GM19023 (cell line): Measurements from ENCODE around the gene GANC.

Experiments
- ATAC-seq: cut with Tn5 transposase; IDR thresholded peaks from one replicate; pipeline ENCODE4 v1.9.1; 2021; ENCODE audit warnings: mild to moderate bottlenecking, moderate library complexity; ENCODE audit not compliant: unreplicated experiment

GANC gene

DNA sequence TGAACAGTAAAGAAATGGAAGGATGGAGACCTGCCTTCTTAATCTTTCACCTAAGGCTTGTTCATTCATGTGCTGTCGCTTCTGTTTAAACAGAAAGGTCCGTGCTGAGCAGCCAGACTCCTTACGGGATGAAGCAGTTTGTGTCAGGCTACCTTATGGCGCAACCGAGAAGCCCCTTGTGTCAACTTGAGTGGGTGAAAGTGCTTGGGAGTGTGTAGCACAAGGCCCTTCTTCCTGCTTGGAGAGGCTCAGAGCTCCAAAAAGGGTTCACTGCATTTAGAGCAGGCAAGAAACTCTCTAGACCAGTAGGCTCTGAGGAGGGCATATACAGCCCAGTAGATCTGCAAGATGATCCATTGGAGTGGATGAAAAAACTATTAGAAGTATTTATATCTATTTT lies 102.3 kb downstream of the GANC start:
- no peak for ATAC-seq

DNA sequence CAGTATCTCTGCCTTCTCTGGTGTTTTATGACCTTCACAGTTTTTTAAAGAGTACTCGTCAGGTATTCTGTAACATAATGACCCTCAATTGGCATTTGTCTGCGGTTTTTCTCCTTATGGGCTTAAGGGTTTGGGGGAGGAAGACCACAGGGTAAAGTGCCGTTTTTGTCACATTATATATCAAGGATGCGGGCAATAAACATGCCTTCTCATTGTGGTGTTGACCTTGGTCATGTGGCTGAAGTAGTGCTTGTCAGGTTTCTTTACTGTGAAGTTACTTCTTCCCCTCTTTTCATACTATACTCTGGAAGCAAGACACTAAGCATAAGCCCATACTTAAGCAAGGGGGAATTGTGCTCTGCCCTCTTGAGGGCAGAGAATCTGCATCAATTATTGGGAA lies 102.9 kb downstream of the GANC start:
- ATAC-seq = no peak

- no peak for ATAC-seq
Observed at GRCh38 chr15:42378011-42378410, 105.0 kb downstream of the GANC start.

DNA sequence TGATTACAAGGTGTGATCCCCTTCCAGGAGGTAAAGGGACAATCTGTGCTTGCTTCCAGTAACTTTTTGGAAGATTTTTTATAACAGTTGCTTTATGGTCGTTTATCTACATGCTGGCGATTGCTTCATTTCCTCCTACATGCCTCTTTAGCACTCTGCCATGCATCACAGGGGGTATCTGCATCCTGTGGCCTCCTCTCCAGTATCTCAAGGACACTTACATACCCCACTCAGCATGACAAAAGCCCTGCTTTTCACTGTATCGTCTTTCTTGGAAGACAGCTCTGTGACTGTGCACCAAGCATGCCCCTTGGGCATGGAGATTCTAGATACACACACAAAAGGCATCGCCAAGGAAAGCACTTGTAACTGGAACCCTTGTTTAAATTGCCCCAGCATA lies 111.6 kb downstream of the GANC start:
- no peak for ATAC-seq

GRCh38 chr15:42385206-42385979 lies 112.4 kb downstream of the GANC start:
- no peak for ATAC-seq

GRCh38 chr15:42385980-42386700 lies 113.1 kb downstream of the GANC start:
- ATAC-seq = no peak

DNA sequence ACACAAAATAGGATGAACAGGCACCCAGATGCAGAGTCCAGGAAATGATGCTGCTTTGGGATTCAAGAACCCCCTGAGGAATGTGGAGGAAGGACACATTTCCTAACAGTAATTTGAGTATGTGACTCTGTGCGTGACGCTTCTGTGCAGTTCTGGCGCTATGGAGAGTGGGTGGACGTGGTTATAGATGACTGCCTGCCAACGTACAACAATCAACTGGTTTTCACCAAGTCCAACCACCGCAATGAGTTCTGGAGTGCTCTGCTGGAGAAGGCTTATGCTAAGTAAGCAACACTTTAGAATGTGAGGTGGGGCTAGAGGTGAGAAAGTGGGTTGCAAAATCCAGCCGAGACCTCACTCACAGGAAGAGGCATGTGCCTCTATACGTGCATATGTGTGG lies 114.6 kb downstream of the GANC start:
- ATAC-seq = no peak

- ATAC-seq = no peak
Observed at GRCh38 chr15:42392309-42393024, 119.5 kb downstream of the GANC start.

- ATAC-seq = no peak
Observed at GRCh38 chr15:42394106-42394505, 121.1 kb downstream of the GANC start.

DNA sequence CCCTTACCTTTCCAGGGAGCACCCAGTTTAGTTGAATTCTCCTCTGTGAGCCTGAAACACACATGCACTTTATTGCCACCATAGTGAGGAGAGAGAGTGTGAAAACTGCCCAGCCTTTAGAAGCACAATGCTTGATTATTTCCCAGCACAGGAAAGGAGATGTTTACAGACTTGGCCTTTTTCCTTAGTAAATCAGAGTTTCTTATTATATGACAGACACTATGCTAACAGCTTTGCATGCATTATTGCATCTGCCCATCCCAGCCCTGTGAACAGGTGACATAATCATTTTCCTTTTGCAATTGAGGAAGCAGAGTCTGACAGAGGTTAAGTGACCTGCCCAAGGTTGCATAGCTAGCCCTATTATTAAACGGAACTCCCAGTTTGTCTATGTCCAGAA lies 122.8 kb downstream of the GANC start:
- no peak for ATAC-seq

DNA sequence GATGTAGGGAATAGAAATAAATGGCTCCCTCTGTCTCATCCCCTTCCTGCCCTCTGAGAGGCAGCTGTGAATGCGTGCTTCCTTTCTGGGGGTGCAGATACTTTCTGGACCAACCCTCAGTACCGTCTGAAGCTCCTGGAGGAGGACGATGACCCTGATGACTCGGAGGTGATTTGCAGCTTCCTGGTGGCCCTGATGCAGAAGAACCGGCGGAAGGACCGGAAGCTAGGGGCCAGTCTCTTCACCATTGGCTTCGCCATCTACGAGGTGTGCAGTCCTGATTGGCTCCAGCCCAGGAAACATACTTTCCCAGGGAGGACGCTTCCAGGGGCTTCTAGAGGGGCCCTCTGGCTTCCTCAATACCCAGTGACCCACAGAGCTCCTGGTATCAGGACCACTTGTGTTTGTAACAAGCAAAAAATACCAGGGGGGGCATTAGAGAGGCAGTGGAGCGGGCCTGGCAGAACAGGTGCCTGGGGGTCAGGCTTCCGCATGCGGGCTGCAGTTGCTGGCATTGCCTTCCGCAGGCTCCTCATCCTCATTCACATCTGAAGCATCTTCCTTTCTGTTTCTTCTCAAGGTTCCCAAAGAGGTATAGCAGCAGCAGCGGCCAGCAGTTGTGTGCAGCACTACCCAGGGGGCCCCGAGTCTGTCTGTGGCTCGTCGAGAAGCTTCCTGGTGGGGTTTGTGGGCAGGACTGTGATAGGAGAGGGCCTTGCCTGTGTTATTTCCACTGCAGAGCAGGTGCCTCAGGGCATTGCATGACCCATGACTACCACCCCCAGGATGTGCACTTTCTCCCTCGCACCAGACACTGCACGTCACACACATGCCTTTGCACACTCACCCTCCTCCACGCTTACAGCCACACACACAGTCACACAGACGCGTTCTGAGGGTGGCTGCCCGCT lies 128.8 kb downstream of the GANC start:
- ATAC-seq = no peak

DNA sequence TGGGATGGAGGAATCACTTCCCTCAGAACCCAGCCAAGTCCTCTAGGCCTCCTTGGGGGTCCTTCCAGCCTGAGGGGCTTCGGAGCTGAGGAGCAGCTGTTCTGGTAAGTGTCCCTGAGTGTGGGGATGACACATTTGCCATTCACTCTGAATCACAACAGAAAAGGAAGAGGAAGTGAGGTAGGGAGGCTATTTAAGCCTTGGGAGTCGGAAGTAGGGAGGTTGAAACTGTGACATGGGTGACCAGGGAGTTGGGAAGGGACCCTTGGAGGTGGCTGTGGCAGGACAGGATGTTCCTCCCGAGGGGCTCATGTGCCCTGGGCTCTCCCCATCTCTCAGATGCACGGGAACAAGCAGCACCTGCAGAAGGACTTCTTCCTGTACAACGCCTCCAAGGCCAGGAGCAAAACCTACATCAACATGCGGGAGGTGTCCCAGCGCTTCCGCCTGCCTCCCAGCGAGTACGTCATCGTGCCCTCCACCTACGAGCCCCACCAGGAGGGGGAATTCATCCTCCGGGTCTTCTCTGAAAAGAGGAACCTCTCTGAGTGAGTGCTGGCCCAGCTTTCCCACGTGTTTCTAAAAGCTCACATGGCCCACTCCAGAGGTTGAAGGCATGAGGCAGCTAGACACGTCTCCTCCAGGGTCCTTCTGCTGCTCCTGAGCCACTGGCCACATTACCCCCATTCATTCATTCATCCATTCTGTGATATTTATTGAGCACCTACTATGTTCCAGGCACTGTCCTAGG lies 129.6 kb downstream of the GANC start:
- no peak for ATAC-seq

- ATAC-seq = no peak
Observed at GRCh38 chr15:42403389-42403788, 130.4 kb downstream of the GANC start.

- ATAC-seq = no peak
Observed at GRCh38 chr15:42404461-42405235, 131.6 kb downstream of the GANC start.

DNA sequence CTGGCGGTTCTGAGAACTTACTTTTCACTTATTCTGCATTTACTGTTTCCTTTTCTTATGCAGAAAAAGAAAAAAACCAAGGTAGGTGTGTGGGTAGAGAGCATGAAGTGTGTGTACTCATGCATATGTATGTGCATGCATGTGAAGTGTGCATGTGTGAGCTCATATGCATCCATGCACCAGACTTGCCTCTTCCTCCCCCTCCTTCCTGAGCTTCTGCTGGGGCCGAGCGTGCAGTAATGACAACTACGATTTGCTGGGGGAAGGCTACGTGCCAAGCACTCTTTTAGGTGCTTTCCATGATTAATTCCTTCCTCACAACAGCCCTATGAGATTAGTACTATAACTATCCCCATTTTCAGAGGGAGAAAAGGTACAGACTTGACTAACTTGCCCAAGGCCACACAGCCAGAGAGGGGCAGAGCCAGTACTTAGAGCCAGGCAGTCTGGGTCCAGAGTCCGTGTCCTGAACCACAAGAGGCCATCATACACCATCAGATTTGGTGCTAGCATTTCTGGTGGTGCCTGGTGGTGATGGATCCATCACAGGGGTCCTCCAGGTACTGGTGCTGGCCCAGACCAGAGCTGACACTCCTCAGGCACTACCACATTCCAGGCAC lies 133.0 kb downstream of the GANC start:
- ATAC-seq = no peak
